HCT116 (cell line): Measurements from ENCODE around the gene DR1. TPM values are rescaled to one million over a fixed set of nuclear protein-coding genes. Genes with fewer than 3 reads are reported as not detected.
A peak's percentile ranks its signal among the peaks of the same experiment; 100 is the strongest.

ENCODE experiments used
- ATAC-seq: fragments of 200-7000 bp; cut with Tn5 transposase; 2 replicates; pipeline ENCODE4 v1.9.1; 2020; ENCODE audit warnings: mild to moderate bottlenecking, moderate library complexity
- BruUV-seq: library from RNA; stranded (reverse); fragments of 400-500 nt; replicated peaks from 2 replicates; lab custom pipeline; 2021; lab: Mats Ljungman, UMichigan
- CTCF ChIA-PET: fragments of 300-600 bp; sonication (Branson Sonifier 250); formaldehyde crosslinking; loops from one replicate; lab custom pipeline; 2021; ENCODE audit warnings: antibody characterized with exemption; lab: Charles Lee
- POLR2A ChIA-PET: fragments of 300-600, 350-600 bp; sonication (Branson Sonifier 250); formaldehyde crosslinking; loops from one replicate; lab custom pipeline; 2021; ENCODE audit warnings: antibody characterized with exemption; lab: Charles Lee
- RAD21 ChIA-PET, 2 experiments: fragments of 300-600 bp; sonication (Branson Sonifier 250); formaldehyde crosslinking; loops; one replicate each; lab custom pipeline; 2023; ENCODE audit warnings: low total read pairs in 2 of 2; ENCODE audit not compliant: uncharacterized antibody in 2 of 2, unreplicated experiment in 2 of 2, low non-redundant PET in 1 of 2; lab: Charles Lee
- DNase-seq: peaks from one replicate; pipeline ENCODE4 v3.0.0-alpha.2; 2010; ENCODE audit warnings: low read depth, low spot score
- H2AFZ ChIP-seq: fragments of 200-600 bp; shearing (Covaris generic), sonication (generic); 2 replicates; pipeline ENCODE4 v1.6.1; 2017; ENCODE audit warnings: low read depth, mixed run types, mixed read lengths, antibody characterized with exemption, low read length; ENCODE audit not compliant: poor library complexity, severe bottlenecking
- H3K27ac ChIP-seq: 2 replicates; pipeline ENCODE4 v1.5.1; 2012; ENCODE audit warnings: low read depth, low read length
- H3K27me3 ChIP-seq: fragments of 200-600 bp; sonication (generic); 2 replicates; pipeline ENCODE4 v1.6.1; 2016; ENCODE audit warnings: mixed run types, low read length, mixed read lengths; ENCODE audit not compliant: insufficient read depth
- H3K36me3 ChIP-seq, 2 experiments: fragments of 200-500 bp in 1 of 2; fragments of 200-600 bp in 1 of 2; sonication (Bioruptor generic) in 1 of 2; sonication (generic) in 1 of 2; 2 replicates each; pipeline versions ENCODE4 v1.5.1 to v1.6.1; 2014 to 2016; ENCODE audit warnings: low read length in 2 of 2, inconsistent platforms in 1 of 2, mixed read lengths in 1 of 2, mixed run types in 1 of 2; ENCODE audit not compliant: insufficient read depth in 2 of 2, control insufficient read depth in 1 of 2
- H3K4me1 ChIP-seq, 2 experiments: fragments of 200-600 bp in 1 of 2; sonication (generic) in 1 of 2; 2 replicates each; pipeline versions ENCODE4 v1.5.1 to v1.6.1; 2012 to 2017; ENCODE audit warnings: low read length in 2 of 2, inconsistent platforms in 1 of 2, mild to moderate bottlenecking in 1 of 2, mixed read lengths in 1 of 2, mixed run types in 1 of 2, moderate library complexity in 1 of 2; ENCODE audit not compliant: insufficient read depth in 2 of 2, control insufficient read depth in 1 of 2
- H3K4me2 ChIP-seq: fragments of 200-600 bp; sonication (generic); 2 replicates; pipeline ENCODE4 v1.6.1; 2017; ENCODE audit warnings: mixed run types, low read length, mixed read lengths
- H3K4me3 ChIP-seq, 2 experiments: fragments of 200-600 bp in 1 of 2; sonication (generic) in 1 of 2; replicated peaks in 1 of 2; 2 replicates each; pipeline ENCODE4 v1.5.1; 2011 to 2016; ENCODE audit warnings: low read length in 2 of 2, control low read depth in 1 of 2, low read depth in 1 of 2, mild to moderate bottlenecking in 1 of 2, mixed read lengths in 1 of 2, mixed run types in 1 of 2
- H3K79me2 ChIP-seq: fragments of 200-600 bp; sonication (generic); 2 replicates; pipeline ENCODE4 v1.6.1; 2017; ENCODE audit warnings: mild to moderate bottlenecking, mixed run types, low read length, moderate library complexity, mixed read lengths; ENCODE audit not compliant: insufficient read depth
- H3K9ac ChIP-seq: fragments of 200-600 bp; sonication (generic); 2 replicates; pipeline ENCODE4 v1.6.1; 2016; ENCODE audit warnings: low read length, mixed read lengths
- H3K9me2 ChIP-seq: fragments of 200-600 bp; sonication (generic), shearing (Covaris generic); 2 replicates; pipeline ENCODE4 v1.6.1; 2017; ENCODE audit warnings: mixed run types, mild to moderate bottlenecking, moderate library complexity; ENCODE audit not compliant: insufficient read depth
- H3K9me3 ChIP-seq, 2 experiments: fragments of 200-500 bp in 1 of 2; fragments of 200-600 bp in 1 of 2; sonication (Bioruptor generic) in 1 of 2; sonication (generic) in 1 of 2; 2 replicates each; pipeline ENCODE4 v1.6.1; 2014 to 2017; ENCODE audit warnings: low read length in 2 of 2, mixed read lengths in 2 of 2, inconsistent platforms in 1 of 2, low read depth in 1 of 2, mild to moderate bottlenecking in 1 of 2, mixed run types in 1 of 2, moderate library complexity in 1 of 2; ENCODE audit not compliant: control insufficient read depth in 1 of 2, insufficient read depth in 1 of 2
- H4K20me1 ChIP-seq: fragments of 200-600 bp; sonication (generic), shearing (Covaris generic); 2 replicates; pipeline ENCODE4 v1.6.1; 2017; ENCODE audit warnings: mixed run types, mild to moderate bottlenecking, moderate library complexity; ENCODE audit not compliant: insufficient read depth
- ATF3 ChIP-seq: IDR thresholded peaks from 2 replicates; pipeline ENCODE4 v1.6.1; 2012
- CTCF ChIP-seq, 3 experiments: fragments of 200-600 bp in 1 of 3; sonication (generic) in 1 of 3; IDR thresholded peaks in 2 of 3; conservative IDR thresholded peaks in 1 of 3; 2 replicates each; pipeline ENCODE4 v1.5.1; 2012 to 2017; ENCODE audit warnings: low read depth in 2 of 3, low read length in 2 of 3, antibody characterized with exemption in 1 of 3, borderline replicate concordance in 1 of 3, control low read depth in 1 of 3, mild to moderate bottlenecking in 1 of 3, mixed read lengths in 1 of 3, mixed run types in 1 of 3, moderate library complexity in 1 of 3; ENCODE audit not compliant: insufficient read depth in 1 of 3
- EGR1 ChIP-seq: IDR thresholded peaks from 2 replicates; pipeline ENCODE4 v1.6.1; 2012; ENCODE audit warnings: low read depth
- ELF1 ChIP-seq: IDR thresholded peaks from 2 replicates; pipeline ENCODE4 v1.6.1; 2012; ENCODE audit warnings: low read depth, borderline replicate concordance
- EZH2phosphoT487 ChIP-seq: fragments of 200-600 bp; IDR thresholded peaks from 2 replicates; pipeline ENCODE4 v1.6.1; 2018; ENCODE audit warnings: antibody characterized with exemption, borderline replicate concordance
- FOSL1 ChIP-seq: IDR thresholded peaks from 2 replicates; pipeline ENCODE4 v1.6.1; 2012; ENCODE audit warnings: low read depth
- POLR2A ChIP-seq: IDR thresholded peaks from 2 replicates; pipeline ENCODE4 v1.7.0; 2011; ENCODE audit warnings: borderline replicate concordance; ENCODE audit not compliant: insufficient read depth, insufficient read length; ENCODE audit errors: extremely low read depth
- POLR2AphosphoS5 ChIP-seq: IDR thresholded peaks from 2 replicates; pipeline ENCODE4 v1.6.1; 2011; ENCODE audit warnings: mild to moderate bottlenecking, low read depth, low read length, moderate library complexity
- RAD21 ChIP-seq: IDR thresholded peaks from 2 replicates; pipeline ENCODE4 v1.6.1; 2012; ENCODE audit warnings: low read depth, mild to moderate bottlenecking
- REST ChIP-seq: IDR thresholded peaks from 2 replicates; pipeline ENCODE4 v1.6.1; 2012; ENCODE audit warnings: low read depth
- SIN3A ChIP-seq: IDR thresholded peaks from 2 replicates; pipeline ENCODE4 v1.6.1; 2012; ENCODE audit warnings: low read depth
- SRF ChIP-seq: IDR thresholded peaks from 2 replicates; pipeline ENCODE4 v1.6.1; 2012; ENCODE audit warnings: low read depth
- YY1 ChIP-seq: IDR thresholded peaks from 2 replicates; pipeline ENCODE4 v1.6.1; 2011; ENCODE audit warnings: low read length, low read depth, moderate library complexity, mild to moderate bottlenecking; ENCODE audit not compliant: insufficient replicate concordance; ENCODE audit errors: extremely low read depth
- ZBTB33 ChIP-seq: IDR thresholded peaks from 2 replicates; pipeline ENCODE4 v1.6.1; 2011; ENCODE audit warnings: mild to moderate bottlenecking, low read length, moderate library complexity; ENCODE audit not compliant: insufficient replicate concordance; ENCODE audit errors: extremely low read depth
- ZFX ChIP-seq: fragments of 450-650 bp; IDR thresholded peaks from 2 replicates; pipeline ENCODE4 v1.6.1; 2017
- ZNF274 ChIP-seq: fragments of 200-500 bp; sonication (Bioruptor generic); IDR thresholded peaks from 2 replicates; pipeline ENCODE4 v1.6.1; 2014; ENCODE audit warnings: mild to moderate bottlenecking, low read depth, low read length, inconsistent platforms
- intact Hi-C: fragments of 100-400 bp; cut with micrococcal nuclease; formaldehyde crosslinking; loops from 2 replicates; pipeline ENCODE4 v1.10.0; 2022
- total RNA-seq: library from RNA; stranded (reverse); gene quantifications from one replicate; pipeline ENCODE4 v1.2.1, GENCODE V29; 2021; ENCODE audit not compliant: unreplicated experiment

The DR1 gene
- total RNA-seq, 1 experiment from 2014 or later, result 73.8 TPM

GRCh38 chr1:93347334-93347899 lies 1.7 kb downstream of the DR1 start:
- no TSS peak for BruUV-seq
- peaks cover 9% of the 10 kb centered on the region; the same call in 1 of the 2 replicates for H4K20me1 ChIP-seq

More at GRCh38 chr1:93347334-93347899, 1.7 kb downstream of the DR1 start:
- Histone ChIP-seq H3K79me2 (peaks cover 91% of the 10 kb centered on the region), H3K27me3 (no peaks in the 10 kb centered on the region), H3K9me2 (no peaks in the 10 kb centered on the region), H3K4me3 (peak overlapping the region; percentile 80 to 87), H3K9me3 (no peaks in the 10 kb centered on the region), H3K9ac (peak overlapping the region; percentile 94), H3K4me2 (peak overlapping the region; percentile 83), H3K36me3 (peaks cover 0 to 2% of the 10 kb centered on the region in 2 experiments; a peak in 2 of 4 replicates), H3K27ac (no peak overlapping the region), H2AFZ (no peak overlapping the region), H3K4me1 (peaks cover 7 to 24% of the 10 kb centered on the region in 2 experiments)
- ATAC-seq, result no peak
- ChIA-PET RAD21 (no interaction called here), CTCF (no interaction called here), POLR2A (no interaction called here)
- intact Hi-C loops, result no loop called here
- TF ChIP-seq ZBTB33 (no peak), ELF1 (no peak), SRF (no peak), ZNF274 (no peak), CTCF (IDR thresholded peaks at IDR 0.05 in 2 of 3, conservative IDR thresholded peaks at IDR 0.05 in 1 of 3; ENCODE audit: borderline replicate concordance in 1 of 3, insufficient read depth in 1 of 3, low read depth in 2 of 3, low read length in 2 of 3) (no peak), POLR2A (no peak), YY1 (no peak), REST (no peak), EGR1 (no peak), SIN3A (no peak), EZH2phosphoT487 (no peak), POLR2AphosphoS5 (no peak), RAD21 (no peak), ATF3 (no peak), ZFX (no peak), FOSL1 (no peak)
- DNase-seq, result no peak
